PC-3 (cell line): ENCODE data around the gene KDM6A.

Experiments
- CTCF ChIP-seq: fragments of 300-600 bp; sonication (generic); conservative IDR thresholded peaks from 2 replicates; pipeline ENCODE4 v1.5.1; 2017; ENCODE audit warnings: antibody characterized with exemption, low read depth, mild to moderate bottlenecking, low read length
- EZH2 ChIP-seq: fragments of 300-600 bp; sonication (generic); IDR thresholded peaks from one replicate; pipeline ENCODE4 v1.6.1; 2017; ENCODE audit warnings: antibody characterized with exemption, mild to moderate bottlenecking, low read length; ENCODE audit not compliant: unreplicated experiment
- EZH2phosphoT487 ChIP-seq: fragments of 300-600 bp; sonication (generic); IDR thresholded peaks from 2 replicates; pipeline ENCODE4 v1.6.1; 2018; ENCODE audit warnings: mild to moderate bottlenecking, antibody characterized with exemption, low read length, borderline replicate concordance

GRCh38 chrX:44876086-44876485 lies 3.1 kb downstream of the KDM6A start:
- TF ChIP-seq EZH2phosphoT487 (no peak), CTCF (no peak), EZH2 (no peak)
